ENCODE data around the gene DEFB119.

GRCh38 chr20:31415653-31416052, 25.3 kb upstream of the DEFB119 start:
- no peak for TF ChIP-seq CTCF (IDR thresholded peaks at IDR 0.05)
- TF ChIP-seq POLR2A (IDR thresholded peaks at IDR 0.05): no peak

All from Peyer's patch (tissue), 4 donors.